Measurements from ENCODE around the gene TMEM218.
A peak's percentile ranks its signal among the peaks of the same experiment; 100 is the strongest.

The TMEM218 gene

DNA sequence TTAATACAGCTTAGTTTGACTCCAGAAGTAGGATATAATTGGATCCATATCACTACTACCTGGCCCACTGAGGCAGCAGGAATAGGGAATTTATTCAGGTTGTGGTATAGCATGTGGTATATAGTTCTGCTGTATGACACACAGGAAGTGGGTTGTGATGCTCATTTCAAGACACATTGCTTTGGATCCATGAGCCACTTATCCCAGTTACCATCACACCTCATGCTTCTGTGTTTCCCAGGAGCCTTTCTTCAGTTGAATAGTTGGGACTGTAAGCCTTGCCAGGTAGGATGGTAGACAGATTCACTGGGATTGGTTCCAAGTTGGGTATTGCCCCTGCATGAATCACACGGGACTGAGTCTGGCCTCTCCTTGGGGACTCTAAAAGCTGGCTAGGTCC is 58.3 kb downstream of the TMEM218 start:
- Histone ChIP-seq H2AFZ (ENCODE audit: low read depth, low read length) (no peak overlapping the region), H4K20me1 (ENCODE audit: insufficient read depth, low read length) (no peaks in the 10 kb centered on the region), H3K9me3 (ENCODE audit: insufficient read depth, low read length, severe bottlenecking) (no peaks in the 10 kb centered on the region), H3K27me3 (ENCODE audit: insufficient read depth, low read length, poor library complexity) (no peaks in the 10 kb centered on the region), H3K27ac (ENCODE audit: low read length) (no peak overlapping the region), H3K4me1 (ENCODE audit: insufficient read depth, low read length) (no peaks in the 10 kb centered on the region), H3K36me3 (ENCODE audit: insufficient read depth, low read length) (no peaks in the 10 kb centered on the region), H3K9ac (ENCODE audit: low read depth, low read length) (no peak overlapping the region), H3K4me3 (ENCODE audit: low read depth in 1 of 2, low read length in 2 of 2) (no peak overlapping the region), H3K4me2 (ENCODE audit: insufficient read depth, low read length) (no peak overlapping the region), H3K79me2 (ENCODE audit: insufficient read depth, low read length) (no peaks in the 10 kb centered on the region)
- TF ChIP-seq EZH2 (IDR thresholded peaks at IDR 0.05; ENCODE audit: borderline replicate concordance, low read depth, low read length, severe bottlenecking), result no peak
- TF ChIP-seq, protein P1, sequence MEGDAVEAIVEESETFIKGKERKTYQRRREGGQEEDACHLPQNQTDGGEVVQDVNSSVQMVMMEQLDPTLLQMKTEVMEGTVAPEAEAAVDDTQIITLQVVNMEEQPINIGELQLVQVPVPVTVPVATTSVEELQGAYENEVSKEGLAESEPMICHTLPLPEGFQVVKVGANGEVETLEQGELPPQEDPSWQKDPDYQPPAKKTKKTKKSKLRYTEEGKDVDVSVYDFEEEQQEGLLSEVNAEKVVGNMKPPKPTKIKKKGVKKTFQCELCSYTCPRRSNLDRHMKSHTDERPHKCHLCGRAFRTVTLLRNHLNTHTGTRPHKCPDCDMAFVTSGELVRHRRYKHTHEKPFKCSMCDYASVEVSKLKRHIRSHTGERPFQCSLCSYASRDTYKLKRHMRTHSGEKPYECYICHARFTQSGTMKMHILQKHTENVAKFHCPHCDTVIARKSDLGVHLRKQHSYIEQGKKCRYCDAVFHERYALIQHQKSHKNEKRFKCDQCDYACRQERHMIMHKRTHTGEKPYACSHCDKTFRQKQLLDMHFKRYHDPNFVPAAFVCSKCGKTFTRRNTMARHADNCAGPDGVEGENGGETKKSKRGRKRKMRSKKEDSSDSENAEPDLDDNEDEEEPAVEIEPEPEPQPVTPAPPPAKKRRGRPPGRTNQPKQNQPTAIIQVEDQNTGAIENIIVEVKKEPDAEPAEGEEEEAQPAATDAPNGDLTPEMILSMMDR (IDR thresholded peaks at IDR 0.05; ENCODE audit: borderline replicate concordance, extremely low read depth, low read length, poor library complexity, severe bottlenecking), result no peak
- no peak for DNase-seq
- peak; percentile 48; the same call in 1 of the 3 replicates for ATAC-seq (ENCODE audit: insufficient read depth, low read depth)

DNA sequence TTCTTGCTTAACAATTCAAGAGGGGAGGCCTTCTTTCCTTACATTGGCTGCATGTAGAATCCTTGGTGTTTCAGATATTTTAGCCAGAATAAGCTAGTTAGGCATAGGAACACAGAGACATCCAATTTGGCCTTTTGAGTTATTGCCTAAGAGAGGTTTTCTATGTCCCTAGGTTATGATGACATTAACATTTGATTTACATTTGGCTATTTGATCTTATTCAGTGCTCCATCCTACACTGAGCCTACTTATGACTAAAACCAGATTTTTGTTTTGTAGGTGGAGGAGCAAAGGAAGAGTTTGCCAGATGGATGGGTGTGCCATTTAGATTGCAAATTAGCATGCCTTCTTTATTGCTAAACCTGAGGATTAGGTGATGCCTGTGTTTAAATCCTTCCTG is 59.4 kb downstream of the TMEM218 start:
- Histone ChIP-seq H3K9me3 (ENCODE audit: insufficient read depth, low read length, severe bottlenecking) (no peaks in the 10 kb centered on the region), H3K4me1 (ENCODE audit: insufficient read depth, low read length) (no peaks in the 10 kb centered on the region), H3K4me3 (ENCODE audit: low read depth in 1 of 2, low read length in 2 of 2) (no peak overlapping the region), H2AFZ (ENCODE audit: low read depth, low read length) (no peak overlapping the region), H3K27me3 (ENCODE audit: insufficient read depth, low read length, poor library complexity) (no peaks in the 10 kb centered on the region), H3K36me3 (ENCODE audit: insufficient read depth, low read length) (no peaks in the 10 kb centered on the region), H3K79me2 (ENCODE audit: insufficient read depth, low read length) (no peaks in the 10 kb centered on the region), H3K9ac (ENCODE audit: low read depth, low read length) (no peak overlapping the region), H3K4me2 (ENCODE audit: insufficient read depth, low read length) (no peak overlapping the region), H3K27ac (ENCODE audit: low read length) (no peak overlapping the region), H4K20me1 (ENCODE audit: insufficient read depth, low read length) (no peaks in the 10 kb centered on the region)
- no peak for ATAC-seq (ENCODE audit: insufficient read depth, low read depth)
- no peak for DNase-seq
- no peak for TF ChIP-seq EZH2 (IDR thresholded peaks at IDR 0.05; ENCODE audit: borderline replicate concordance, low read depth, low read length, severe bottlenecking)
- TF ChIP-seq, protein P1 (IDR thresholded peaks at IDR 0.05; ENCODE audit: borderline replicate concordance, extremely low read depth, low read length, poor library complexity, severe bottlenecking), result no peak

DNA sequence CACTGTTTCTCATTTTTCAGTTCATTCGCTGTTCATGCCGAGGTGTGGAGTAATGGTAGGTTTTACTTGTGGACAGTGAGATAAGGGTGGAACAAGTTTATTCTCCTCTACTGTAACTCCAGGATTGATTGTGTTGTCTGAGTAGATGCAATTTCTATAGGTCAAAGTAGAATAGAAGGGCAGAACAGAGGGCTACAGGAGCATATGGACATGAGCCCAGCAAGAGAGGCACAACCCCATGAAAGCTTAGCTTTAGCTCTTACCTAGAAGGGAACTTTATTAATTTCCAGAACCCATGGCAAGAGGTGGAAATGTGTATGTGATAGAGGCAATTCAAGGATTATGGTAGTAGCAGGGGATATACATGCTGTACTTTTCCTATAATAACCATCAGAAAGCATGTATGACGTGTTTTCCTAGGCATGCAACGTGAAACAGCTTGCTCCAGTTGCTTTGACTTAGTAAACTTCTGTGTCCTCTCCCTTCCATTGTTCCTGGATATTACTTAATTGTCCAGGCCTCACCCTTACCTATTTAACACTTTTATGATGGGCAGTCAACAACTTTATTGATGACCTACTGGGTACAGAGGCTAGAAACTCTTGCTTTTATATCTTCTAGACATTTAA is 62.1 kb downstream of the TMEM218 start:
- Histone ChIP-seq H3K27me3 (ENCODE audit: insufficient read depth, low read length, poor library complexity) (no peaks in the 10 kb centered on the region), H3K4me1 (ENCODE audit: insufficient read depth, low read length) (no peaks in the 10 kb centered on the region), H3K9ac (ENCODE audit: low read depth, low read length) (no peak overlapping the region), H3K4me2 (ENCODE audit: insufficient read depth, low read length) (no peak overlapping the region), H3K4me3 (ENCODE audit: low read depth in 1 of 2, low read length in 2 of 2) (no peak overlapping the region), H3K27ac (ENCODE audit: low read length) (no peak overlapping the region), H4K20me1 (ENCODE audit: insufficient read depth, low read length) (no peaks in the 10 kb centered on the region), H3K9me3 (ENCODE audit: insufficient read depth, low read length, severe bottlenecking) (no peaks in the 10 kb centered on the region), H3K36me3 (ENCODE audit: insufficient read depth, low read length) (no peaks in the 10 kb centered on the region), H3K79me2 (ENCODE audit: insufficient read depth, low read length) (no peaks in the 10 kb centered on the region), H2AFZ (ENCODE audit: low read depth, low read length) (no peak overlapping the region)
- no peak for ATAC-seq (ENCODE audit: insufficient read depth, low read depth)
- DNase-seq, result no peak
- TF ChIP-seq, protein P1 (IDR thresholded peaks at IDR 0.05; ENCODE audit: borderline replicate concordance, extremely low read depth, low read length, poor library complexity, severe bottlenecking), result no peak
- TF ChIP-seq EZH2 (IDR thresholded peaks at IDR 0.05; ENCODE audit: borderline replicate concordance, low read depth, low read length, severe bottlenecking), result no peak
